ENCODE data around the gene CACNA2D4.

Gene CACNA2D4

GRCh38 chr12:1763153-1763552 lies 155.3 kb downstream of the CACNA2D4 start:
- Histone ChIP-seq H3K4me3 (ENCODE audit: insufficient read depth, low read depth, low read length) (no peak overlapping the region), H3K36me3 (ENCODE audit: control insufficient read depth, insufficient read depth, low read length) (no peaks in the 10 kb centered on the region), H3K27me3 (ENCODE audit: control insufficient read depth, insufficient read depth, low read length, poor library complexity, severe bottlenecking) (no peaks in the 10 kb centered on the region), H3K4me1 (ENCODE audit: control insufficient read depth, insufficient read depth, low read length) (no peaks in the 10 kb centered on the region), H3K27ac (ENCODE audit: insufficient read depth, low read depth, low read length, poor library complexity, severe bottlenecking) (no peak overlapping the region), H3K9me3 (ENCODE audit: control insufficient read depth, low read length) (no peaks in the 10 kb centered on the region)
- WGBS, 2 experiments, result 96 to 98% methylated on average over 2 of the region's 2 CpGs

GRCh38 chr12:1761857-1762256 lies 156.6 kb downstream of the CACNA2D4 start:
- H3K4me1 ChIP-seq (ENCODE audit: control insufficient read depth, insufficient read depth, low read length), result no peaks in the 10 kb centered on the region
- no peak overlapping the region for H3K27ac ChIP-seq (ENCODE audit: insufficient read depth, low read depth, low read length, poor library complexity, severe bottlenecking)
- no peaks in the 10 kb centered on the region for H3K9me3 ChIP-seq (ENCODE audit: control insufficient read depth, low read length)
- H3K36me3 ChIP-seq (ENCODE audit: control insufficient read depth, insufficient read depth, low read length), result no peaks in the 10 kb centered on the region
- no peaks in the 10 kb centered on the region for H3K27me3 ChIP-seq (ENCODE audit: control insufficient read depth, insufficient read depth, low read length, poor library complexity, severe bottlenecking)
- H3K4me3 ChIP-seq (ENCODE audit: insufficient read depth, low read depth, low read length), result no peak overlapping the region
- WGBS, 2 experiments, result 95 to 96% methylated on average over 3 of the region's 3 CpGs

GRCh38 chr12:1760566-1761382 lies 157.7 kb downstream of the CACNA2D4 start:
- H3K4me1 ChIP-seq (ENCODE audit: control insufficient read depth, insufficient read depth, low read length), result no peaks in the 10 kb centered on the region
- no peaks in the 10 kb centered on the region for H3K9me3 ChIP-seq (ENCODE audit: control insufficient read depth, low read length)
- H3K4me3 ChIP-seq (ENCODE audit: insufficient read depth, low read depth, low read length), result no peak overlapping the region
- H3K36me3 ChIP-seq (ENCODE audit: control insufficient read depth, insufficient read depth, low read length), result no peaks in the 10 kb centered on the region
- H3K27ac ChIP-seq (ENCODE audit: insufficient read depth, low read depth, low read length, poor library complexity, severe bottlenecking), result no peak overlapping the region
- no peaks in the 10 kb centered on the region for H3K27me3 ChIP-seq (ENCODE audit: control insufficient read depth, insufficient read depth, low read length, poor library complexity, severe bottlenecking)
- 78 to 100% methylated on average over 1 to 2 of the region's 2 CpGs for WGBS, 2 experiments

GRCh38 chr12:1758887-1759286 lies 159.6 kb downstream of the CACNA2D4 start:
- Histone ChIP-seq H3K4me1 (ENCODE audit: control insufficient read depth, insufficient read depth, low read length) (no peaks in the 10 kb centered on the region), H3K27ac (ENCODE audit: insufficient read depth, low read depth, low read length, poor library complexity, severe bottlenecking) (no peak overlapping the region), H3K9me3 (ENCODE audit: control insufficient read depth, low read length) (no peaks in the 10 kb centered on the region), H3K27me3 (ENCODE audit: control insufficient read depth, insufficient read depth, low read length, poor library complexity, severe bottlenecking) (no peaks in the 10 kb centered on the region), H3K36me3 (ENCODE audit: control insufficient read depth, insufficient read depth, low read length) (peaks cover 3% of the 10 kb centered on the region), H3K4me3 (ENCODE audit: insufficient read depth, low read depth, low read length) (no peak overlapping the region)
- WGBS, 2 experiments, result 90 to 92% methylated on average over 4 of the region's 4 CpGs

- H3K27ac ChIP-seq (ENCODE audit: insufficient read depth, low read depth, low read length, poor library complexity, severe bottlenecking), result no peak overlapping the region
- no peaks in the 10 kb centered on the region for H3K27me3 ChIP-seq (ENCODE audit: control insufficient read depth, insufficient read depth, low read length, poor library complexity, severe bottlenecking)
- H3K4me1 ChIP-seq (ENCODE audit: control insufficient read depth, insufficient read depth, low read length), result no peaks in the 10 kb centered on the region
- no peaks in the 10 kb centered on the region for H3K9me3 ChIP-seq (ENCODE audit: control insufficient read depth, low read length)
- 97 to 98% methylated on average over 2 of the region's 2 CpGs for WGBS, 2 experiments
- peaks cover 3% of the 10 kb centered on the region for H3K36me3 ChIP-seq (ENCODE audit: control insufficient read depth, insufficient read depth, low read length)
- no peak overlapping the region for H3K4me3 ChIP-seq (ENCODE audit: insufficient read depth, low read depth, low read length)
Observed at GRCh38 chr12:1758376-1758775, 160.1 kb downstream of the CACNA2D4 start.

- WGBS, 2 experiments, result 91 to 96% methylated on average over 3 of the region's 3 CpGs
- Histone ChIP-seq H3K4me1 (ENCODE audit: control insufficient read depth, insufficient read depth, low read length) (no peaks in the 10 kb centered on the region), H3K4me3 (ENCODE audit: insufficient read depth, low read depth, low read length) (no peak overlapping the region), H3K27ac (ENCODE audit: insufficient read depth, low read depth, low read length, poor library complexity, severe bottlenecking) (no peak overlapping the region), H3K36me3 (ENCODE audit: control insufficient read depth, insufficient read depth, low read length) (peaks cover 5% of the 10 kb centered on the region), H3K9me3 (ENCODE audit: control insufficient read depth, low read length) (no peaks in the 10 kb centered on the region), H3K27me3 (ENCODE audit: control insufficient read depth, insufficient read depth, low read length, poor library complexity, severe bottlenecking) (no peaks in the 10 kb centered on the region)
Observed at GRCh38 chr12:1750300-1750699, 168.2 kb downstream of the CACNA2D4 start.

- Histone ChIP-seq H3K36me3 (ENCODE audit: control insufficient read depth, insufficient read depth, low read length) (peaks cover 3% of the 10 kb centered on the region), H3K4me3 (ENCODE audit: insufficient read depth, low read depth, low read length) (no peak overlapping the region)
Observed at GRCh38 chr12:1749019-1749418, 169.4 kb downstream of the CACNA2D4 start.

GRCh38 chr12:1747609-1748008 lies 170.8 kb downstream of the CACNA2D4 start:
- no peaks in the 10 kb centered on the region for H3K27me3 ChIP-seq (ENCODE audit: control insufficient read depth, insufficient read depth, low read length, poor library complexity, severe bottlenecking)
- H3K4me3 ChIP-seq (ENCODE audit: insufficient read depth, low read depth, low read length), result no peak overlapping the region
- 88 to 92% methylated on average over 2 of the region's 2 CpGs for WGBS, 2 experiments
- H3K27ac ChIP-seq (ENCODE audit: insufficient read depth, low read depth, low read length, poor library complexity, severe bottlenecking), result no peak overlapping the region
- H3K9me3 ChIP-seq (ENCODE audit: control insufficient read depth, low read length), result no peaks in the 10 kb centered on the region
- peaks cover 3% of the 10 kb centered on the region for H3K36me3 ChIP-seq (ENCODE audit: control insufficient read depth, insufficient read depth, low read length)
- H3K4me1 ChIP-seq (ENCODE audit: control insufficient read depth, insufficient read depth, low read length), result no peaks in the 10 kb centered on the region

More at GRCh38 chr12:1749019-1749418, 169.4 kb downstream of the CACNA2D4 start:
- Histone ChIP-seq H3K4me1 (ENCODE audit: control insufficient read depth, insufficient read depth, low read length) (no peaks in the 10 kb centered on the region), H3K27ac (ENCODE audit: insufficient read depth, low read depth, low read length, poor library complexity, severe bottlenecking) (no peak overlapping the region), H3K27me3 (ENCODE audit: control insufficient read depth, insufficient read depth, low read length, poor library complexity, severe bottlenecking) (no peaks in the 10 kb centered on the region), H3K9me3 (ENCODE audit: control insufficient read depth, low read length) (no peaks in the 10 kb centered on the region)
- 99 to 100% methylated on average over 4 to 5 of the region's 5 CpGs for WGBS, 2 experiments

GRCh38 chr12:1744932-1745331 lies 173.5 kb downstream of the CACNA2D4 start:
- H3K4me1 ChIP-seq (ENCODE audit: control insufficient read depth, insufficient read depth, low read length), result peaks cover 9% of the 10 kb centered on the region
- H3K27ac ChIP-seq (ENCODE audit: insufficient read depth, low read depth, low read length, poor library complexity, severe bottlenecking), result no peak overlapping the region
- 75 to 83% methylated on average over 2 of the region's 2 CpGs for WGBS, 2 experiments
- no peak overlapping the region for H3K4me3 ChIP-seq (ENCODE audit: insufficient read depth, low read depth, low read length)
- H3K9me3 ChIP-seq (ENCODE audit: control insufficient read depth, low read length), result no peaks in the 10 kb centered on the region
- no peaks in the 10 kb centered on the region for H3K27me3 ChIP-seq (ENCODE audit: control insufficient read depth, insufficient read depth, low read length, poor library complexity, severe bottlenecking)
- peaks cover 3% of the 10 kb centered on the region for H3K36me3 ChIP-seq (ENCODE audit: control insufficient read depth, insufficient read depth, low read length)
